ENCODE results near the gene SIPA1L3.

The SIPA1L3 gene

DNA sequence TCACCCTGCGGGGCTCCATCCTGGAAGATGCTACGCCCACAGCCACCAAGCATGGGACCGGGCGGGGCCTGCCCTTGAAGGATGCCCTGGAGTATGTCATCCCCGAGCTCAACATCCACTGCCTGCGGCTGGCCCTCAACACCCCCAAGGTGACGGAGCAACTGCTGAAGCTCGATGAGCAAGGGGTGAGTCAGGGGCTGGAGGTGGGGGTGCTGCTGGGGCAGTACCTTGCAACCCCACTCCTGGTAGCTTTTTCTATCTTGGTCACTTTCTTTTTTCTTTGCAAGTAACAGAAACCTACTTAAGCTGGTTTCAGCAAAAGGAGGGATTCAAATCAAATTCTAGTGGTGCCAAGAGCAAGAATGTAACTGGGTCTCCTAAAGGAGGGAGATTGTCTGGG lies 193.0 kb downstream of the SIPA1L3 start:
- TF ChIP-seq, protein P1, sequence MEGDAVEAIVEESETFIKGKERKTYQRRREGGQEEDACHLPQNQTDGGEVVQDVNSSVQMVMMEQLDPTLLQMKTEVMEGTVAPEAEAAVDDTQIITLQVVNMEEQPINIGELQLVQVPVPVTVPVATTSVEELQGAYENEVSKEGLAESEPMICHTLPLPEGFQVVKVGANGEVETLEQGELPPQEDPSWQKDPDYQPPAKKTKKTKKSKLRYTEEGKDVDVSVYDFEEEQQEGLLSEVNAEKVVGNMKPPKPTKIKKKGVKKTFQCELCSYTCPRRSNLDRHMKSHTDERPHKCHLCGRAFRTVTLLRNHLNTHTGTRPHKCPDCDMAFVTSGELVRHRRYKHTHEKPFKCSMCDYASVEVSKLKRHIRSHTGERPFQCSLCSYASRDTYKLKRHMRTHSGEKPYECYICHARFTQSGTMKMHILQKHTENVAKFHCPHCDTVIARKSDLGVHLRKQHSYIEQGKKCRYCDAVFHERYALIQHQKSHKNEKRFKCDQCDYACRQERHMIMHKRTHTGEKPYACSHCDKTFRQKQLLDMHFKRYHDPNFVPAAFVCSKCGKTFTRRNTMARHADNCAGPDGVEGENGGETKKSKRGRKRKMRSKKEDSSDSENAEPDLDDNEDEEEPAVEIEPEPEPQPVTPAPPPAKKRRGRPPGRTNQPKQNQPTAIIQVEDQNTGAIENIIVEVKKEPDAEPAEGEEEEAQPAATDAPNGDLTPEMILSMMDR (IDR thresholded peaks at IDR 0.05; ENCODE audit: insufficient read depth, missing control alignments): no peak
- no peak for DNase-seq (ENCODE audit: insufficient read length, low spot score)
- FAIRE-seq: no peak

DNA sequence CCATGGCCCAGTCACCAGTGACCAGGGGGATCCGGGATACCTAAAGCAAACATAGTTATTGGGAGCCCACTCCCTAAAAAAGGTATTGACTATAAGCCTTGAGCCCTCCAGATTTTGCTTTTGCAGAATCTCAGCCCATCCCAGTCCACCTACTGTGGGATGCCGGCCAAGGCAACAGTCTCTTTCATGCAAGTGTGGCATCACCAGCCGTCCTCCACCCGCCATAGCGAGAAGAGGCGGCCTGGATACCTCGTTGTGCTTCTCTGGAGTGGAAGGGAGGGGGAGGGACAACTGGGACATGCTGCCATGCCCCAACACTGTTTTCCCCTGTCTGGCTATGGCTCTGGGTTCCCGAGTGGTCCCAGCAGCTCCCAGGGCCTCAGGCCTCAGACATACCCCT lies 193.6 kb downstream of the SIPA1L3 start:
- no peak for DNase-seq (ENCODE audit: insufficient read length, low spot score)
- FAIRE-seq: no peak
- TF ChIP-seq, protein P1 (IDR thresholded peaks at IDR 0.05; ENCODE audit: insufficient read depth, missing control alignments): no peak

DNA sequence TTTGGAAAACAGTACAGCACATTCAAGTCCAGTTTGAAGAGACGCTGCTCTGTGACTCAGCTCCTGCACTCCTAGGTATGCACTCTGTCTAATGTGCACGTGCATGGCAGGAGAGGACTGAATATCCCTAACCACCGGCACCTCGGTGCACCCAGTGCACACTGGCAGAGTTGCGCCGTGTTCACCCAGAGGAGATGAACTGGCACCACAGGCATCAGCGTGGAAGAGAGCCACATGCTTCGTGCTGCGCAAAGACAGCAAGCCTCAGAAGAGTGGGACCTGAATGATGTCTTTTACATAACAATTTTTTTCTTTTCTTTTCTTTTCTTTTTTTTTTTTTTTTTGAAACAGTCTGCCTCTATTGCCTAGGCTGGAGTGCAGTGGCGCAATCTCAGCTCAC lies 194.7 kb downstream of the SIPA1L3 start:
- FAIRE-seq (no peak), DNase-seq (ENCODE audit: insufficient read length, low spot score) (no peak)
- TF ChIP-seq, protein P1 (IDR thresholded peaks at IDR 0.05; ENCODE audit: insufficient read depth, missing control alignments): no peak

DNA sequence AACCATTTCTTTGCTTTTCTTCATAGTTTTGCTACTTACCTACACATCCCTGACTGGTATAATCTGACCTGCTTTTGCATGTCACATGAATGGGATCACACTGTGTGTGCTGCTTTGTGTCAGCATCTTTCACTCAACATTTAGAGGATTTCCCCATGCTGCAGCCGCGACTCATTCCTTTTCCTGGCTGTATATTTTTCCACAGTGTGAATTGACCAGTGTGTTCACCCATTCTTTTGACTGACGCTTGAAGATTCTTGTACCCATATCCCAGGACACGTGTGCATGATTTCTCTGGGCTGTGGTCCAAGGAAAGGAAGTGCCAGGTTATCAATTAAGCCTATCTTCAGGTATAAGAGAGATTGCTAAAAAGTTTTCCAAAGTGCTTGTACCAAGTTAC lies 198.6 kb downstream of the SIPA1L3 start:
- FAIRE-seq: no peak
- DNase-seq (ENCODE audit: insufficient read length, low spot score): no peak
- TF ChIP-seq, protein P1 (IDR thresholded peaks at IDR 0.05; ENCODE audit: insufficient read depth, missing control alignments): no peak

DNA sequence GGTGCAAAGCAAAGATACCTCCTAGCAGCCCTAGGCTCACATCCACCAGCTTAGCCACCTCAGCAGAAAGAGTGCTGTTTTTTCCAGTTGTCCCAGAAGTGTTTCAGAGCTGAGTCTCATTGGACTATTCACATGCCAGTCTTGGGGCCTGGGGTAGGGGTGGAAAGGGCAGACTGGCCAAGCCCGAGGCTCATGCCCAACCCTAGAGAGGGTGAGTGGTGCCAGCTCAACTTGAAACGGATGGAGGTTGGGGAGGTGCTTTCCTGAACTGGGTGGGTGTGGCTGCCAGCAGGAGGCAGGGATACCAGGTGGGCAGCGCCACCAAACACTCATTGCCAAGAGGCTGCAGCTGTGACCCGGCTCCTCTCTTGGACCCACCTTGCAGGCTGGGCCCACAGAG lies 200.1 kb downstream of the SIPA1L3 start:
- DNase-seq (ENCODE audit: insufficient read length, low spot score): no peak
- FAIRE-seq: no peak
- TF ChIP-seq, protein P1 (IDR thresholded peaks at IDR 0.05; ENCODE audit: insufficient read depth, missing control alignments): no peak

DNA sequence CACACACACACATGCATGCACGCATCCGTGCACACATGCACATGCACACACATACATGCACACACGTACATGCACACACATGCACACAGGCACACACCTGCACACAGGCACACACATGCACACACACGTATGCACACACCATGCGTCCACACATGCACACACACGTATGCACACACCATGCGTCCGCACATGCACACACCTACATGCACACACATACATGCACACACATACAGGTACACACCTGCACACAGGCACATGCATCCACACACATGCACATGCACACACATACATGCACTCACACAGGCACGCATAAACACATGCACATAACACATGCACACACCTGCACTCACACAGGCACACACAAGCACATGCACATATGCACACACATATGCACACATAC lies 204.9 kb downstream of the SIPA1L3 start:
- FAIRE-seq (no peak), DNase-seq (ENCODE audit: insufficient read length, low spot score) (no peak)
- TF ChIP-seq, protein P1 (IDR thresholded peaks at IDR 0.05; ENCODE audit: insufficient read depth, missing control alignments): no peak

DNA sequence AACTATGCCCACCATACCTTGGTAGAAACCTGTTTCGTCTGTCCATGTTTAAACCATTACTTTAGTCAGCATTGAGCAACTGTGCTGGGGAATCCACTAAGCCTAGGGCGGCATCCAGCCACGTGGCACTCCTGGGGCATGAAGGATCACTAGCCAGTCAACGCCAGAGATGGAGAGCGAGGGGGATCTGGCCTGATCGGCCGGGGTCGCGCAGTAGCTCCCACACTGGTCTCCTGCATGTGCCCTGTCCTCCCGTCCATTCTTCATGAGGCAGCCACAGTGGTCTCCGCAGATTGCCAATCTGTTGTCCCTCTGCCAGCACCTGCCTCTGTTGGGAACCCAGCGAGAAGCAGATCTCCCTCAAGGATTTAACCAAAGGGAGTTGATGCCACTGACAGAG lies 207.6 kb downstream of the SIPA1L3 start:
- FAIRE-seq (no peak), DNase-seq (ENCODE audit: insufficient read length, low spot score) (no peak)
- TF ChIP-seq, protein P1 (IDR thresholded peaks at IDR 0.05; ENCODE audit: insufficient read depth, missing control alignments): no peak

Measured in D721Med (cell line).